HEK293 (cell line): ENCODE data around the gene HEMK1.

Experiments used
- SALL2 ChIP-seq: fragments of 450-650 bp; formaldehyde crosslinking; IDR thresholded peaks from 2 replicates; pipeline ENCODE4 v1.5.0; 2017; ENCODE audit warnings: missing biosample characterization, mild to moderate bottlenecking, missing genetic modification characterization, borderline replicate concordance
- ZFHX2 ChIP-seq: fragments of 450-650 bp; formaldehyde crosslinking; conservative IDR thresholded peaks from 2 replicates; pipeline ENCODE4 v1.5.1; 2016; ENCODE audit warnings: missing biosample characterization, missing genetic modification characterization
- ZNF16 ChIP-seq: fragments of 450-650 bp; formaldehyde crosslinking; IDR thresholded peaks from 2 replicates; pipeline ENCODE4 v1.5.1; 2016; ENCODE audit warnings: low read depth, missing biosample characterization, missing genetic modification characterization
- ZNF19 ChIP-seq: fragments of 450-650 bp; formaldehyde crosslinking; IDR thresholded peaks from 2 replicates; pipeline ENCODE4; 2016; ENCODE audit warnings: missing biosample characterization, missing genetic modification characterization, low read depth
- ZNF514 ChIP-seq: fragments of 450-650 bp; formaldehyde crosslinking; IDR thresholded peaks from 2 replicates; pipeline ENCODE4 v1.5.1; 2016; ENCODE audit warnings: missing biosample characterization, missing genetic modification characterization
- ZNF529 ChIP-seq: fragments of 450-650 bp; formaldehyde crosslinking; IDR thresholded peaks from 2 replicates; pipeline ENCODE4 v1.5.1; 2017; ENCODE audit warnings: missing genetic modification characterization, missing biosample characterization; ENCODE audit not compliant: insufficient replicate concordance
- ZNF624 ChIP-seq: fragments of 450-650 bp; formaldehyde crosslinking; IDR thresholded peaks from 2 replicates; pipeline ENCODE4 v1.5.1; 2017; ENCODE audit warnings: missing biosample characterization, missing genetic modification characterization
- ZSCAN23 ChIP-seq: fragments of 450-650 bp; formaldehyde crosslinking; IDR thresholded peaks from 2 replicates; pipeline ENCODE4 v1.5.1; 2016; ENCODE audit warnings: missing biosample characterization, missing genetic modification characterization
- TF ChIP-seq, protein P1 (sequence below): fragments of 450-650 bp; formaldehyde crosslinking; IDR thresholded peaks from 2 replicates; pipeline ENCODE4 v1.5.1; 2016; ENCODE audit warnings: missing biosample characterization, missing genetic modification characterization

GRCh38 chr3:50586763-50587070, 17.4 kb downstream of the HEMK1 start:
- TF ChIP-seq ZNF19 (no peak), ZSCAN23 (tag by site-specific recombination) (no peak), ZFHX2 (tag by site-specific recombination) (no peak), ZNF16 (tag by site-specific recombination) (no peak), SALL2 (no peak), ZNF514 (tag by site-specific recombination) (no peak), ZNF624 (no peak), ZNF529 (tag by site-specific recombination) (no peak)
- TF ChIP-seq, protein P1, sequence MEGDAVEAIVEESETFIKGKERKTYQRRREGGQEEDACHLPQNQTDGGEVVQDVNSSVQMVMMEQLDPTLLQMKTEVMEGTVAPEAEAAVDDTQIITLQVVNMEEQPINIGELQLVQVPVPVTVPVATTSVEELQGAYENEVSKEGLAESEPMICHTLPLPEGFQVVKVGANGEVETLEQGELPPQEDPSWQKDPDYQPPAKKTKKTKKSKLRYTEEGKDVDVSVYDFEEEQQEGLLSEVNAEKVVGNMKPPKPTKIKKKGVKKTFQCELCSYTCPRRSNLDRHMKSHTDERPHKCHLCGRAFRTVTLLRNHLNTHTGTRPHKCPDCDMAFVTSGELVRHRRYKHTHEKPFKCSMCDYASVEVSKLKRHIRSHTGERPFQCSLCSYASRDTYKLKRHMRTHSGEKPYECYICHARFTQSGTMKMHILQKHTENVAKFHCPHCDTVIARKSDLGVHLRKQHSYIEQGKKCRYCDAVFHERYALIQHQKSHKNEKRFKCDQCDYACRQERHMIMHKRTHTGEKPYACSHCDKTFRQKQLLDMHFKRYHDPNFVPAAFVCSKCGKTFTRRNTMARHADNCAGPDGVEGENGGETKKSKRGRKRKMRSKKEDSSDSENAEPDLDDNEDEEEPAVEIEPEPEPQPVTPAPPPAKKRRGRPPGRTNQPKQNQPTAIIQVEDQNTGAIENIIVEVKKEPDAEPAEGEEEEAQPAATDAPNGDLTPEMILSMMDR (tag by site-specific recombination), result no peak
